Endothelial cell (in vitro differentiated cells): ENCODE data around the gene ZNF687. TPM values are rescaled to one million over a fixed set of nuclear protein-coding genes. Genes with fewer than 3 reads are reported as not detected.

Source experiments
- DNase-seq: peaks from one replicate; pipeline ENCODE4 v3.0.0; 2021; ENCODE audit warnings: low spot score
- H3K27ac Mint-ChIP-seq: one replicate; pipeline ENCODE4 v1.8.0; 2021; ENCODE audit warnings: mixed read lengths, inconsistent platforms; ENCODE audit not compliant: unreplicated experiment
- H3K27me3 Mint-ChIP-seq: one replicate; pipeline ENCODE4 v1.8.0; 2021; ENCODE audit warnings: mild to moderate bottlenecking, moderate library complexity, mixed read lengths, inconsistent platforms; ENCODE audit not compliant: unreplicated experiment
- H3K36me3 Mint-ChIP-seq: one replicate; pipeline ENCODE4 v1.8.0; 2021; ENCODE audit warnings: mild to moderate bottlenecking, low read depth, mixed read lengths, inconsistent platforms; ENCODE audit not compliant: unreplicated experiment
- H3K4me1 Mint-ChIP-seq: one replicate; pipeline ENCODE4 v1.8.0; 2021; ENCODE audit warnings: mild to moderate bottlenecking, mixed read lengths, inconsistent platforms; ENCODE audit not compliant: unreplicated experiment
- H3K4me3 Mint-ChIP-seq: one replicate; pipeline ENCODE4 v1.8.0; 2021; ENCODE audit warnings: mild to moderate bottlenecking, mixed read lengths, inconsistent platforms; ENCODE audit not compliant: unreplicated experiment
- H3K9me3 Mint-ChIP-seq: one replicate; pipeline ENCODE4 v1.8.0; 2021; ENCODE audit warnings: mixed read lengths, inconsistent platforms; ENCODE audit not compliant: unreplicated experiment
- total RNA-seq: library from RNA; stranded (reverse); fragmentation: NEBNext Ultra II Directional; extraction: Animal tissue kit (Norgen Biotek cat#: 25700); gene quantifications from one replicate; pipeline ENCODE4 v1.2.1, GENCODE V29; 2021; ENCODE audit not compliant: unreplicated experiment
- TF ChIP-seq, protein P1 (sequence below): fragments of 200-600 bp; sonication (generic); IDR thresholded peaks from one replicate; pipeline ENCODE4 v1.5.0; 2021; ENCODE audit warnings: antibody characterized with exemption; ENCODE audit not compliant: unreplicated experiment

The ZNF687 gene
- total RNA-seq, 1 donor from 2014 or later = 29.9 TPM

- Mint-ChIP-seq H3K9me3 (no peaks in the 10 kb centered on the region), H3K36me3 (peaks cover 34% of the 10 kb centered on the region), H3K27me3 (peaks cover 4% of the 10 kb centered on the region), H3K4me3 (no peak overlapping the region), H3K4me1 (peaks cover 6% of the 10 kb centered on the region), H3K27ac (no peak overlapping the region)
- TF ChIP-seq, protein P1, sequence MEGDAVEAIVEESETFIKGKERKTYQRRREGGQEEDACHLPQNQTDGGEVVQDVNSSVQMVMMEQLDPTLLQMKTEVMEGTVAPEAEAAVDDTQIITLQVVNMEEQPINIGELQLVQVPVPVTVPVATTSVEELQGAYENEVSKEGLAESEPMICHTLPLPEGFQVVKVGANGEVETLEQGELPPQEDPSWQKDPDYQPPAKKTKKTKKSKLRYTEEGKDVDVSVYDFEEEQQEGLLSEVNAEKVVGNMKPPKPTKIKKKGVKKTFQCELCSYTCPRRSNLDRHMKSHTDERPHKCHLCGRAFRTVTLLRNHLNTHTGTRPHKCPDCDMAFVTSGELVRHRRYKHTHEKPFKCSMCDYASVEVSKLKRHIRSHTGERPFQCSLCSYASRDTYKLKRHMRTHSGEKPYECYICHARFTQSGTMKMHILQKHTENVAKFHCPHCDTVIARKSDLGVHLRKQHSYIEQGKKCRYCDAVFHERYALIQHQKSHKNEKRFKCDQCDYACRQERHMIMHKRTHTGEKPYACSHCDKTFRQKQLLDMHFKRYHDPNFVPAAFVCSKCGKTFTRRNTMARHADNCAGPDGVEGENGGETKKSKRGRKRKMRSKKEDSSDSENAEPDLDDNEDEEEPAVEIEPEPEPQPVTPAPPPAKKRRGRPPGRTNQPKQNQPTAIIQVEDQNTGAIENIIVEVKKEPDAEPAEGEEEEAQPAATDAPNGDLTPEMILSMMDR = no peak
- no peak for DNase-seq
These were observed 36.9 kb downstream of the ZNF687 start for GRCh38 chr1:151318975-151319374.

- Mint-ChIP-seq H3K4me1 (peaks cover 21% of the 10 kb centered on the region), H3K9me3 (no peaks in the 10 kb centered on the region), H3K27ac (no peak overlapping the region), H3K27me3 (peaks cover 7% of the 10 kb centered on the region), H3K36me3 (peaks cover 19% of the 10 kb centered on the region), H3K4me3 (no peak overlapping the region)
- DNase-seq = no peak
- TF ChIP-seq, protein P1 = no peak
These were observed 42.4 kb downstream of the ZNF687 start for GRCh38 chr1:151324390-151324930.

DNA sequence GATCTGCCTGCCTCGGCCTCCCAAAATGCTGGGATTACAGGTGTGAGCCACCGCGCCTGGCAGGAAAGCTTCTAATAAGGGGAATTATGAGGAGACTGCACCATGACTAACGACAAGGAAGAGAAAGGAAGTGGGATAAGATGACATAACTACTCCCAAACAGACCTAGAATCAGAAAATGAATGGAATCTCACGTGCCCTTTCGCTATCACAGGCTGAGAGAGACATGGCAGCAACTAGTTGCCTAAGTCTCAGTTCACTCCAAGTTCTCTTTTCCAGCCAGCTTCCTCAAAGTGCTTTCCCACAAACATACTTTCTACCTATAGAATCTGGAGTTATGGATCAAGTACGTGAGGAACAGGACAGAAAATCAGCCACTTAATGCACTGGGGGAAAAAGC is 43.1 kb downstream of the ZNF687 start:
- Mint-ChIP-seq H3K4me1 (peaks cover 21% of the 10 kb centered on the region), H3K36me3 (peaks cover 19% of the 10 kb centered on the region), H3K27ac (no peak overlapping the region), H3K4me3 (no peak overlapping the region), H3K27me3 (peaks cover 7% of the 10 kb centered on the region), H3K9me3 (no peaks in the 10 kb centered on the region)
- TF ChIP-seq, protein P1 = no peak
- DNase-seq = no peak

DNA sequence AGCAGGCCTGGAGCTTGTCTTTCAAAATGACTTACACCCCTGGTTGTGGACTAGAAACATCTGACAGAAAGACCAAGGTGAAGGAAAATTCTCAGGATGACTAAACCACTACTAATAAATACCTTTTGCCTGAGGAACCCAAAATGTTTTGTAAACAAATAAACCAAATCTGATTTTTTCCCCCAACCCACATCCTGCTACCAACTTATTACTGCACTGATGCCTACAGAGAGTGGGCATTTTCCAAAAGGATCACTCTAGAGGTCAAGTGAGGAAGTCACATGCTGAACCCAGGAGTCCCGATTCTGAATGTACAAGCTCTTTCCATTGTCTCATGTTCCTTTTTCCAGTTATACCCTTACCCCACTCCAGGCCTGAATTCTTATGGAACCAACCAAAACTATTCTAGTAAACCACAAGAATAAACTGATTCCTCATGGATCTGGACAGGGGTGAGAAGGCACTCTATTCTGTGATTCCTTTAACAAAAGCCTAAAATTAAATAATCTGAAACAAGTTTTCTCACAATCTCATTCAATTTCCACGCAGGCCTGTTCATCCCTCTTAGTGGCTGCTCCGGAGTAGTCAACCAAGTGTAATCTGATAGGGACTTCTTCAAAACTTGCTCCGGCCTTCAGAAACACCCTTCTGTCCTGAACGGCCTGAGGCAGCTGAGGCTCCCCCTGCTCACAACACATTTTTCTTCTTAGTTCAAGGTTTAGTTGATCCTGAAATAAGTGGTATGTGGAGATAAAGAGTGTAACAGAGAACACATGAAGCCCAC is 43.7 kb downstream of the ZNF687 start:
- Mint-ChIP-seq H3K4me3 (peak overlapping the region; percentile 97), H3K27ac (peak overlapping the region; percentile 95), H3K9me3 (no peaks in the 10 kb centered on the region), H3K27me3 (peaks cover 5% of the 10 kb centered on the region), H3K36me3 (peaks cover 14% of the 10 kb centered on the region), H3K4me1 (peaks cover 21% of the 10 kb centered on the region)
- TF ChIP-seq, protein P1 = no peak
- no peak for DNase-seq

GRCh38 chr1:151326619-151327222 is 44.6 kb downstream of the ZNF687 start:
- Mint-ChIP-seq H3K9me3 (no peaks in the 10 kb centered on the region), H3K27me3 (peaks cover 3% of the 10 kb centered on the region), H3K27ac (peak overlapping the region; percentile 95), H3K4me1 (peaks cover 21% of the 10 kb centered on the region), H3K4me3 (peak overlapping the region; percentile 97), H3K36me3 (peaks cover 13% of the 10 kb centered on the region)
- TF ChIP-seq, protein P1 = no peak
- DNase-seq = peak; percentile 21
